ENCODE results near the gene CPED1. TPM values are rescaled to one million over a fixed set of nuclear protein-coding genes. Genes with fewer than 3 reads are reported as not detected.

Gene CPED1
- polyA plus RNA-seq, 1 donor from 2014 or later, result not detected

DNA sequence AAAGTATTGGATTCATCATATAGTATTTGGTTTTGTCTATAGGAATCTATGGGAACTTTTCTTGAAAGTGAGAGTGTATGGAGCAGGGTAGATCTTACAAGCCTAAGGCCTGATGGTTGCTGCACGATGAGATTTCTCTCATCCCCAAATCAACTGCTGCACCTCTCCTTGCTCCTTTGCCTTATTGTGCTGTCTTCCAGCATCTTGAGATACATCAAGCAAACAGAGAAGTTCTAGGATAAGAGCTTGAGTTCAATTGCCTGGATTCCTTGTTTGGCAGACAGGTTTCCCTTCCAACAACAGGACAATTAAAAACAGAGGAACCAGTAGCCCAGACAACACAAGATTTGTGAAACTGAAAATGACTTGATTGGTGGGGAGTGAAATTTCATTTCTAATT lies 56.6 kb downstream of the CPED1 start (continued):
- no peak for TF ChIP-seq CTCF (IDR thresholded peaks at IDR 0.05; ENCODE audit: poor library complexity, severe bottlenecking)
- no peak for TF ChIP-seq EZH2 (IDR thresholded peaks at IDR 0.05; ENCODE audit: borderline replicate concordance, insufficient read depth, low read length, poor library complexity, severe bottlenecking)

- no peaks in the 10 kb centered on the region for H3K79me2 ChIP-seq (replicated peaks; ENCODE audit: insufficient read depth, low read length)
- no peak overlapping the region for H3K4me2 ChIP-seq (ENCODE audit: low read length)
- no peaks in the 10 kb centered on the region for H4K20me1 ChIP-seq (ENCODE audit: insufficient read depth)
- no peaks in the 10 kb centered on the region for H3F3A ChIP-seq (ENCODE audit: insufficient read depth, low read length, poor library complexity, severe bottlenecking)
- H3K9me2 ChIP-seq (ENCODE audit: insufficient read depth, low read length), result no peaks in the 10 kb centered on the region
- H2AFZ ChIP-seq (ENCODE audit: low read depth, low read length), result no peak overlapping the region
- TF ChIP-seq EZH2 (IDR thresholded peaks at IDR 0.05; ENCODE audit: borderline replicate concordance, insufficient read depth, low read length, poor library complexity, severe bottlenecking) (no peak), SMC3 (conservative IDR thresholded peaks at IDR 0.05; ENCODE audit: poor library complexity) (no peak), TAF1 (IDR thresholded peaks at IDR 0.05; ENCODE audit: low read depth) (no peak), EP300 (conservative IDR thresholded peaks at IDR 0.05; ENCODE audit: poor library complexity, severe bottlenecking) (no peak), MXI1 (conservative IDR thresholded peaks at IDR 0.05; ENCODE audit: poor library complexity, severe bottlenecking) (no peak), RAD21 (conservative IDR thresholded peaks at IDR 0.05) (no peak)
- TF ChIP-seq, protein P1, sequence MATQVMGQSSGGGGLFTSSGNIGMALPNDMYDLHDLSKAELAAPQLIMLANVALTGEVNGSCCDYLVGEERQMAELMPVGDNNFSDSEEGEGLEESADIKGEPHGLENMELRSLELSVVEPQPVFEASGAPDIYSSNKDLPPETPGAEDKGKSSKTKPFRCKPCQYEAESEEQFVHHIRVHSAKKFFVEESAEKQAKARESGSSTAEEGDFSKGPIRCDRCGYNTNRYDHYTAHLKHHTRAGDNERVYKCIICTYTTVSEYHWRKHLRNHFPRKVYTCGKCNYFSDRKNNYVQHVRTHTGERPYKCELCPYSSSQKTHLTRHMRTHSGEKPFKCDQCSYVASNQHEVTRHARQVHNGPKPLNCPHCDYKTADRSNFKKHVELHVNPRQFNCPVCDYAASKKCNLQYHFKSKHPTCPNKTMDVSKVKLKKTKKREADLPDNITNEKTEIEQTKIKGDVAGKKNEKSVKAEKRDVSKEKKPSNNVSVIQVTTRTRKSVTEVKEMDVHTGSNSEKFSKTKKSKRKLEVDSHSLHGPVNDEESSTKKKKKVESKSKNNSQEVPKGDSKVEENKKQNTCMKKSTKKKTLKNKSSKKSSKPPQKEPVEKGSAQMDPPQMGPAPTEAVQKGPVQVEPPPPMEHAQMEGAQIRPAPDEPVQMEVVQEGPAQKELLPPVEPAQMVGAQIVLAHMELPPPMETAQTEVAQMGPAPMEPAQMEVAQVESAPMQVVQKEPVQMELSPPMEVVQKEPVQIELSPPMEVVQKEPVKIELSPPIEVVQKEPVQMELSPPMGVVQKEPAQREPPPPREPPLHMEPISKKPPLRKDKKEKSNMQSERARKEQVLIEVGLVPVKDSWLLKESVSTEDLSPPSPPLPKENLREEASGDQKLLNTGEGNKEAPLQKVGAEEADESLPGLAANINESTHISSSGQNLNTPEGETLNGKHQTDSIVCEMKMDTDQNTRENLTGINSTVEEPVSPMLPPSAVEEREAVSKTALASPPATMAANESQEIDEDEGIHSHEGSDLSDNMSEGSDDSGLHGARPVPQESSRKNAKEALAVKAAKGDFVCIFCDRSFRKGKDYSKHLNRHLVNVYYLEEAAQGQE (IDR thresholded peaks at IDR 0.05; ENCODE audit: borderline replicate concordance), result no peak
- no peaks in the 10 kb centered on the region for H3K9me3 ChIP-seq (ENCODE audit: low read length)
- no peak overlapping the region for H3K27ac ChIP-seq (ENCODE audit: low read length)
- no peak overlapping the region for H3K4me3 ChIP-seq (ENCODE audit: low read length)
- no peak overlapping the region for H3K9ac ChIP-seq (ENCODE audit: low read length)
- no peaks in the 10 kb centered on the region for H3K36me3 ChIP-seq (ENCODE audit: insufficient read depth, low read length)
- H3K27me3 ChIP-seq (ENCODE audit: insufficient read depth, low read depth, low read length), result no peaks in the 10 kb centered on the region
These were observed 57.5 kb downstream of the CPED1 start for GRCh38 chr7:121046009-121046408.

- H3K79me2 ChIP-seq (replicated peaks; ENCODE audit: insufficient read depth, low read length), result no peaks in the 10 kb centered on the region
- H4K20me1 ChIP-seq (ENCODE audit: insufficient read depth), result no peaks in the 10 kb centered on the region
- no peaks in the 10 kb centered on the region for H3F3A ChIP-seq (ENCODE audit: insufficient read depth, low read length, poor library complexity, severe bottlenecking)
- no peak overlapping the region for H3K4me3 ChIP-seq (ENCODE audit: low read length)
- no peaks in the 10 kb centered on the region for H3K27me3 ChIP-seq (ENCODE audit: insufficient read depth, low read depth, low read length)
- TF ChIP-seq TAF1 (IDR thresholded peaks at IDR 0.05; ENCODE audit: low read depth), result no peak
- no peak for TF ChIP-seq EP300 (conservative IDR thresholded peaks at IDR 0.05; ENCODE audit: poor library complexity, severe bottlenecking)
- TF ChIP-seq EZH2 (IDR thresholded peaks at IDR 0.05; ENCODE audit: borderline replicate concordance, insufficient read depth, low read length, poor library complexity, severe bottlenecking), result no peak
- no peak for TF ChIP-seq CTCF (IDR thresholded peaks at IDR 0.05; ENCODE audit: poor library complexity, severe bottlenecking)
- TF ChIP-seq MXI1 (conservative IDR thresholded peaks at IDR 0.05; ENCODE audit: poor library complexity, severe bottlenecking), result no peak
- no peak for TF ChIP-seq SMC3 (conservative IDR thresholded peaks at IDR 0.05; ENCODE audit: poor library complexity)
- no peak overlapping the region for H3K27ac ChIP-seq (ENCODE audit: low read length)
- H3K9me2 ChIP-seq (ENCODE audit: insufficient read depth, low read length), result no peaks in the 10 kb centered on the region
- H2AFZ ChIP-seq (ENCODE audit: low read depth, low read length), result no peak overlapping the region
- no peak overlapping the region for H3K9ac ChIP-seq (ENCODE audit: low read length)
- H3K4me2 ChIP-seq (ENCODE audit: low read length), result no peak overlapping the region
- H3K36me3 ChIP-seq (ENCODE audit: insufficient read depth, low read length), result no peaks in the 10 kb centered on the region
- no peaks in the 10 kb centered on the region for H3K9me3 ChIP-seq (ENCODE audit: low read length)
These were observed 58.5 kb downstream of the CPED1 start for GRCh38 chr7:121046893-121047468.
